GM19025 (cell line): Measurements from ENCODE around the gene ARMC9.
"Not testable (repeated sequence)": the region's sequence is repeated elsewhere in the genome, so short reads cannot be mapped to it uniquely, and the experiment has no call there.

Experiments used
- ATAC-seq: cut with Tn5 transposase; IDR thresholded peaks from one replicate; pipeline ENCODE4 v1.9.1; 2021; ENCODE audit warnings: mild to moderate bottlenecking, low read depth, moderate library complexity; ENCODE audit not compliant: unreplicated experiment

Gene ARMC9

DNA sequence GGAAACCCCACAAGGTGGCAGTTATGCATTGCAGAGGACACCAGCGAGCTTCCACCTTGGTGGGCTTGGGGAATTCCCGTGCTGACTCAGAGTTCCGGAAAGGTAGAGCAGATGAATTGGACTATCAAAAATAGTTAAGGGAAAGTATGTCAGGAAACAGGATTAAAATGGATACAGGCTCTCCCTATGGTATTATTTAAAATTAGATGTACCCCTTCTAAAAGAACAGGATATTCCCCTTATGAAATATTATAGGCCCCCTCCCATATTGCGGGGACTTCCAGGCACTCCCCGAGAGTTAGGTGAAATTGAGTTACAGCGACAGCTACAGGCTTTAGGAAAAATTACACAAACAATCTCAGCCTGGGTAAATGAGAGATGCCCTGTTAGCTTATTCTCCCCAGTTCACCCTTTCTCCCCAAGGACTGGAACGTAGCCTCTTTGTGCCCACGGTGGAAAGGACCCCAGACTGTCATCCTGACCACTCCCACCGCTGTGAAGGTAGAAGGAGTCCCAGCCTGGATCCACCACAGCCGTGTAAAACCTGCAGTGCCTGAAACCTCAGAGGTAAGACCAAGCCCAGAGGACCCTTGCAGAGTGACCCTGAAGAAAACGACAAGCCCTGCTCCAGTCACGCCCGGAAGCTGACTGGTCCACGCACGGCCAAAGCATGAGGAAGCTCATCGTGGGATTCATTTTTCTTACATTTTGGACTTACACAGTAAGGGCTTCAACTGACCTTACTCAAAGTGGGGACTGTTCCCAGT lies 207.4 kb downstream of the ARMC9 start:
- ATAC-seq = not testable (repeated sequence)

DNA sequence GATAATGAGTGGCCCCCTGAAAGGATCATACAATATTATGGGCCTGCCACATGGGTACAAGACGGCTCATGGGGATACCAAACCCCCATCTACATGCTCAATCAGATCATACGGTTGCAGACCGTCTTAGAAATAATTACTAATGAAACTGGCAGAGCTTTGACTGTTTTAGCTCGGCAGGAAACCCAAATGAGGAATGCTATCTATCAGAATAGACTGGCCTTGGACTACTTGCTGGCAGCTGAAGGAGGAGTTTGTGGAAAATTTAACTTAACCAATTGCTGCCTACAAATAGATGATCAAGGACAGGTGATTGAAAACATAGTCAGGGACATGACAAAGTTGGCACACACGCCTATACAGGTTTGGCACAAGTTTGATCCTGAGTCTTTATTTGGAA lies 209.3 kb downstream of the ARMC9 start:
- not testable (repeated sequence) for ATAC-seq

DNA sequence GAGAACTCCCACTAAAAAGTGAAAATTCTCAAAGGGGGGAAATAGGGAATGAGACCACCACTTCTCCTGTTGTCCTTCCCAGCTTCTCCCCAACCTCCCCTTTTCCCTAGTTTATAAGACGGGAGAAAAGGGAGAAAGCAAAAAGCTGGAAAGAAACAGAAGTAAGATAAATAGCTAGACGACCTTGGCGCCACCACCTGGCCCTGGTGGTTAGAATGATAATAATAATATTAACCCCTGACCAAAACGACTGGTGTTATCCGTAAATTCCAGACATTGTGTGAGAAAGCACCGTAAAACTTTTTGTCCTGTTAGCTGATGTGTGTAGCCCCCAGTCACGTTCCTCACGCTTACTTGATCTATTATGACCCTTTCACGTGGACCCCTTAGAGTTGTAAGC lies 209.9 kb downstream of the ARMC9 start:
- not testable (repeated sequence) for ATAC-seq

DNA sequence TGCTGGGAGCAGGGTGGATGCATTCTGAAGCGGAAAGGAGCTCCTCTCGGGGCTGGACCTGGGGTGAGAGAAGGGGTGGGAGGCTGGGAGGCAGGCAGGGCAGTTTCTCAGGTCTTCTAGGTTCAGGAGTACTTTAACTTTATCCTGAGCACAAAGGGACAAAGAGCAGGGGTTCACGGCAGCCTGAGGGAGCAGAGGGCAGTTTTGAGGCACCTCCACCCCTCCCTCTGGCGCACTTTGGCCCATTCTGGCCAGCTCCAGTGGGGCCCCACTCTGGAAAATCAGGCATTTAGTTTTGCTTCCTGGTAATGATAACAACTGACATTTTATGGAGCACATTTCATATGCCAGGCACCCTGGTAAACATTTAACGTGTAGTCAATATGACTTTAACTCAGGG lies 211.3 kb downstream of the ARMC9 start:
- no peak for ATAC-seq

DNA sequence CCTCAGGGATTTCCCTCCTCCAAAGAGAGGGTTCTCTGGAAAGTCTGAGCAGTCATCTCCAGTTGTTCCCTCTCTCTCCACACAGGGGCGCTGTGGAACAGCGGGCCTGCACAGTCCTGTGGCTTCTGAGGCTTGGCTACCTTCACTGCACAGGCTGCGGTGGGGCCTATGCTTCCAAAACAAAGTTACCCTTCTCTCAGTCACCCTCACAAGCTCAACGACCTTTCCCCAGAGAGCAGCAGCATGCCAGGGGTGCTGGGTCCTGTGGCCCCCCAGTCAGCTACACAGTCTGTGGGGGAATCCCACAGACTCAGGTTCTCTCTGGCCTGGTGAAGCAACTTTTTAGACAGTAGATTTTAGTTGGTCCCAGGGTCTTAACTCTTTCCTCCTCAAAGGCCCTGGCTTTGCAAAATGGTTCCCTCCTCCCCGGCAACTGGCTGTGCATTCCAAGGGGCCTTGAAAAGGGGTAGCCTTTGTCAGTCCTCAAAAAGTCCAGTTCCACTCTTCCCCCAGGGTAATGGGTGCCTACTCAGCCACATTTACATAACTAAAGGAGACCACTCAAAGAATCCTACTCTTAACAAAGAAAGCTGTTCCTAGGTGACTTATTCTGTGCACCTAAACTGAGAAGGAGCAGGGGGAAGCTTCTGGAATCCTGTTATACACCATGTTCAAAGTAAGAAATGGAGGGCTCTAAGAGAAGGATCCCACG lies 212.0 kb downstream of the ARMC9 start:
- no peak for ATAC-seq

DNA sequence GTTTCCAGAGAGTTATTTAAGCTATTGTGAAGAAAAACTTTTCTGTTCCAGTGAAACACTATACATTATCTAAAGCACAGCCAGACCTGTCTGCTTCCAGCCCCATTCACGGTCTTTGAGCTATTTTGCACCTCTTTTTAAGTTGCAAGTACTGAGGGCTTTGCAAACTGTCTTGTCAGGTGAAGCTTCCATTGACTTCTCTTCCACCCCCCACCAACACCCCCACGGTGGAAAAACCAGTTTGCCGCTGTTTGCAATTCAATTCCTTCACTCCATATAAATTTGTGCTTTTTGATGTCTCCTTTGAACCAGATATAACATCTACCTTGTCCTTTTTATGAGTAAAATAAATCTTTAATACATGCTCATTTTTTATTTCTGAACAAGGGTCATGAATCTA lies 212.8 kb downstream of the ARMC9 start:
- no peak for ATAC-seq

DNA sequence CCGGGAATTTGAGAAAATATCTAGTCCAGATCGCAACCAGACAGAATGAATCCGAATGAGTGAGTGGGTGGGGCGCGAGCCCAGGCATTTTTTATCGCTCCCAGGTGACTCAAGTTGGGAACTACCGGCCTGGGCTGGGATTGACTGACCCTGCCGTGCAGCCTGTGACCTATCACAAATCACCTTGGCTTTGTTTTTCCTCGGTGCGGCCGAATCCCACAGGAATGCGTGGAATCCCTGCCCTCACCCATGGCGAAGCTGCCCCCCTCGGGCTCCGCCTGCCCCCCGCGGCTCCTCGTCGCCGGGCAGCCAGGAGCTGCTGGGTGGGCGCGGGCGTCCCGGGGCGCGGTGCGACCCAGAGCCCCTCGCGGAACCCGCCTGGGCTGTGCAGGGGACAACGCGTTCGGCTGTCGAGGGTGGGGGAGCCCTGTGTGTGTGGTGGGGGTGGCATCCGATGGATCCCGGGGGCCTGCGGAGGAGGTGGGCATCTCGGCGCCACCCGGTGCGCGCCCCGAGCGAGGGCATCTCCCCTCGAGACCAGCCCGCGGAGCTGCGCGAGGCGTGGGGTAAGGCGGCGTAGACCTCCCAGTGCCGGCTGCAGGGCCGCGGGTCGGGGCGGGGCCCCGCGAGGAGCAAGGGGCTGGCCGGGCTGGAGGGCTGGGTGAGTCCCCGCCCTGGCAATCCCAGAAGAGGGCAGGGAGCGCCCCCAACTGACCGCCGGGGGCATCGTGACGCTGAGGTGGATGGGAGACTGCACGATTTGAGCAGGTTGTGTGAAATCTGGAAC lies 213.6 kb downstream of the ARMC9 start:
- ATAC-seq = peak; percentile 96

DNA sequence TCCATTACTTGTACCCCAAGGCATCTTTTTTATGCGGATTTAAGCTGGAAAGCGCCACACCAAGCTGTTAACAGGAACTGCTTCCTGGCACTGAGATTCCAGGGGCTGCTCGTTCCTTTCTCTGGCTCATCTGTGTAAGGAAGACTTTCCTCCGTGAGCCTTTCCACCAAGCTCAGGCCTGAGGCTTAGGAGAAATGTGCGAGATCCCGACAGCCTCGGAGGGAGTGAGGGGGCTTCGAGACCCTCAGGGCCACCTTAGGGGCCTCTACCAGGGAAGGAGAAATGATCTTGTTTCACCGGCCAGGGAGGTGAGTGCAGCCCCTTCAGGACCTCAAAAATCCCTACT lies 214.2 kb downstream of the ARMC9 start:
- ATAC-seq = no peak

DNA sequence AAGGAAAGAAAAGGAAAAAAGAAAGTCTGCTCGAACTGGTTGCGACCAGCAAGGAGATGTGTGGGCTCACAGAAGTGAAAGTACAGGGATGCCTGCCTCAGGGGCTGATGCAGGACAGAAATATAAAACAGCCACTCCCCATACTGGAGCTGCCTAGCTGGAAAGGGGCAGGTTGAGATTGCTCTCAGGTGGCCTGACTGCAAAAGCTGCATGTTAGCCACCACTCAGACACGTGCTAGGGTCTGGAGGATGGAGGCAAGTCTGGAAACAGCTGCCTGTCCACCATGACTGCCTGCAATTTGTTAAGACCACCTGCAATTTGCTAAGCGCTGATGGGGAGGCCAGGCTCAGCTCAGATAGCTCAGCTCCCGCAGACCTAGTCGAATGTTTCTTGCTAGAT lies 215.0 kb downstream of the ARMC9 start:
- no peak for ATAC-seq

DNA sequence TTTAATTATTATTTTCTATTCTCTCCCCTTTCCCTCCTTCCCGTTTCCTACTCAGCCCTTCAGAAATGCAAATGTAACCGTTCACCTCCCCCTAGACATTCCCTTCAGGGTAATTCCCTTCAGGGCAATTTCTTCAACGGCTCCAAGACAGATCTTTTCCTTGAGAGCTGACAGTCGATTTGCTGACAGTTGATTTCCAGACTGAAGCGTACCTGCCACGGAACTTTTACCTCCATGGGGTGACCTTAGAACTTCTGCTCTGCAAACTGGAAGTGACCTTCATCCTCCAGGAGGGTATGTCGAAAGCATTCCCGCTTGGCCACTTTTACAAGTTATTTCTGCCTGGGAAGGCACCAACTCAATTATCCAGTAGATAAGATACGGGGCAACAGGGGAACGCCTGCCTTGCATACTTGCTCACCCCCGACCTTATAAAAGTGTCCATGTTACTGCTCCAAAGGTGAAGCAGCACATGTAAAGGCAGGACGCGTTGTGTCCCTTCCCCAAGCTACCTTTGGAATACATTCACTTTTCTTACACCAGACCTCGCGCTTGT lies 215.6 kb downstream of the ARMC9 start:
- ATAC-seq = no peak

DNA sequence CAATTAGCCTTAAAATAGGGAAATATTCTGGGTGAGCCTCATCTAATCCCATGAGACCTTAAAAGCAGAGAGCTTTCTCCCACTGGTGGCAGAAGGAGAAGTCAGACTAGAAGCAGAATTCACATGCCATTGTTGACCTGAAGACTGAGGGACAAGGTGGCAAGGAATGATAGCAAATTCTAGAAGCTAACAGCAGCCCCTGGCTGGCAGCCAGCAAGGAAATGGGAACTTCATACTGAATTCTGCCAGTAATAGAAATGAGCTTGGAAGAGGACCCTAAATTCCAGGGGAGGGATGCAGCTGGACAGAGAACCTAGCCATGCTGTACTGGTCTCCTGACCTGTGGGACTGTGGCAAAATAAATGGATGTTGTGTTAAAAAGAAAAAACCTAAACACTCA lies 216.6 kb downstream of the ARMC9 start:
- no peak for ATAC-seq

DNA sequence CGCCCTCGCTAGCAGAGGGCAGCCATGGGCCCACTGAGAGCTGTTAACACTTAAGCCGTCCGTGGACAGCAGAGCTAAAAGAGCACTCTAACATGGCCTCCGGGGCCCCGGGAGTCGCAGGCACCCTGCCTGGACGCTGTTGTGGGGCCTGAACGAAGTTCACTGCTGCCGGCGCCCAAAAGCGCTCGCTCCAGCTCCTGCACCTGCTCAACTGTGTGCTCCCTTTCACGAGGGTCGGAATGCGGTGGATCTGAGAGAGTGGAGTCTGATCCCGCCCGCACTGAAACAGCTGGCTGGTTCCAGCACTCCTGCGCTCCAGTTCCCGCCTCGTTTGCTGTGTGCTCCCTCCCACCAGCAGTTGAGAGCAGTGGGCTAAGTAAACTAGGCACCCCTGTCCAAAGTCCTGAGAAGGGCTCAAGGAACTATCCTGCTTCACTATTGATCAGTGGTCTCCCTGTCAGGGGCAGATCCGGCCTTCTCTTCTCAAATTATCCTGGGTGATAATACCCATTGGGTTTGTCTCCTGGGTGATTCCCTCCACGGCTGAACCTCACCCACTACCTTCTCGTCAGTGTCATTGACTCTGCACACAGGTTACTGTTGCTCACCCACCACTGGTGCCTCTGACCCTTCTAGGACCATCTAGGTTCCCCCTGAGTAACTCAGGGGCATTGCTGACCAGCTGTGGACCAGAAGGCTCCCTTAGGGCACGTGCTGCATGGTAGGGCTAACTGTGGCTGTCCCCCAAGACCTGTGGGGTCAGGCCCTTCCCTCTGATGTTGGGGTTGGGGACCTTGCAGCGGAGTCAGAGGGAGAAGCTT lies 220.6 kb downstream of the ARMC9 start:
- ATAC-seq = no peak

DNA sequence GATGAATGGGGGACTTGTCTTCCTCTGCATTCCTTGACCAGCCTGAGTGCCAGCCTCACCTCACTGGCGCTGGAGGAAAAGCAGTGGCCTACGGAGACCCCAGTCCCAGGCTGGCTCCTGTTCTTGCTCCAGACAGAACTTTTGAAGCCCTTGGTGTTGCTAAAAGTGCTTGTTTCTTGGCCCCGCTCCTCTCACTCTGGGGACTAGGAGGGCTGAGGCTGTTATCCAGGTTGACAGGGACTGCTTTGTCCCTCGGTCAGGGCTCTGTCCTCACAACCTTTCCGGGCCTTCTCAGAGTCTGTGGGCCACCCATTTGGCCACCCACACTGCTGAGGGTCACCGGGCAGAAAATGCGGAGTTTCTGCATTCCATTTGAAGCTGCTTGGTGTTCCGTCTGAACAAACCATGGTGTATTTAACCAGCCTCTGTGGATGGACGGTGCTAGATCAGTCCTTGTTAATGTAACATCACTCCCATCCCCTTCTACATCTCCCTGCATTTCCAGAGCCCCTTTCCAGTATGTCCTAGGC lies 222.7 kb downstream of the ARMC9 start:
- no peak for ATAC-seq

DNA sequence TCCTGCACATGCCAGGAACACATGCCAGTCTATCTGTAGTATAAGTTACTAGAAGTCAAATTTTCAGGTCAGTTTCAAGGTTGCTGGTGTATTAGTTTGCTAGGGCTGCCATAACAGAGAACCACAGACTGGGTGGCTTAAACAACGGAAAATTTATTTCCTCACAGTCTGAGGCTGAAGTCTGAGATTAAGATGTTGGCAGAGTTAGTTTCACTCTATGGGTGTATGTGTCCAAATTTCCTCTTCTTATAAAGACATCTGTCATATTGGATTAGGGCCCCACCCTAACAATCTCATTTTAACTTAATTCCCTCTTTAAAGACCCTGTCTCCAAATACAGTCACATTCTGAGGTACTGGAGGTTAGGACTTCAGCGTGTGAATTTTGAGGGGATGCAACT lies 223.6 kb downstream of the ARMC9 start:
- ATAC-seq = no peak

DNA sequence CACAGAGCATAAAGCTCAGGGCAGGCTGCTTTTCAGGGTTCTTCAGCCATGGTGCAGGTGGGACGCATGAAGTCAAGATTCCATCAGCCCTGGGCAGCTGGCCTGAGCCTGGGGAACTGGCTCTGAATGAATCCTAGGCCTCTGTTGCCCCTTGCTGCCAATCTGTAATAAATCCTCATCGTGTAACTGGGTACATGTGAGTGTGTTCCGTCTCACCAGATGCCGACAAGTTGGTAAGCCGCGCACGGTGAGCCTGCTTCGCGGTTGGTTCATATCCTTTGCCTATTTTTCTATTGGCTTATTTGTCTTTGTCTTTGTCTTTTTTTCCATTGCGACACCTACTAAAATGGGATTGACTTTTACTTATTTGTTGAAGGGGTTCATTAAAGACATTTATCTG lies 224.7 kb downstream of the ARMC9 start:
- no peak for ATAC-seq
